ENCODE data around the gene PRR11.
A peak's percentile ranks its signal among the peaks of the same experiment; 100 is the strongest.

PRR11 gene

GRCh38 chr17:59155439-59156177 lies at the start of gene PRR11:
Gene PRR11 (plus strand): TSS chr17:59155746. CDS start chr17:59169753, 14,007 bp downstream.
- H3K4me3 Mint-ChIP-seq, result no peak within 1 kb of the TSS
- no peaks in the 10 kb centered on the region for H3K27me3 Mint-ChIP-seq

DNA sequence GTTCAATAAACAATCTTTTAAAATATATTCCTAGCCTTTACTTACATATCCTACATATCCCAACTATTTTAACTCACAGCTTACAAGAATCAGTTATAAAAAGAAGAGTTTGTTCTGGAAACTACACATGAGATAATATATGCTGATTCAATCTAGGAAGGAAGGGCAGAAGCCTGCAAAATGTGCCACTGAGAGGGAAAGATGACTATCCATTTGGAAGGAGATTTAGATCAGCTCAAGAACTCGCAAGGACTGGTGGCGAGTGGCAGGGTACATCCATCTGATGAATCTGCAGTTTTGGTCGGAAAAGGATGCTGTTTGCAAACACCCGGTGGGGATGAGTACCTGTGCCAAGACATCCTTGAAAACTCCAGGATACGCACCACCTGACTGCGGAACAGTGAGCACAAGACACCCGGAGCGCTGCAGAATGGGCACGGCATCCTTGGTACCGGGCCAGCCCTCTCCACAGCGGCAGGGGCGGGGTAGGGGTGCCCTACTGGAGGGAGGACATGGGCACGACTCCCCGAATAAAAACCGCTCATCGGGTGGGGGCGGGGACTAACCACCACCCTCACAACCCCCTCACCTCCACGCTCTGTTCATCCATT lies 49.6 kb upstream of the PRR11 start:
- peak overlapping the region; percentile 93 for H3K27ac Mint-ChIP-seq (ENCODE audit: low read depth)
- H3K9me3 Mint-ChIP-seq, result no peaks in the 10 kb centered on the region
- DNase-seq (ENCODE audit: low spot score in 2 of 2) (peak; percentile 55 to 69), ATAC-seq (replicated peaks; ENCODE audit: extremely low read depth, poor library complexity, severe bottlenecking) (peak; percentile 69)
- H3K27me3 Mint-ChIP-seq, result no peaks in the 10 kb centered on the region
- peak overlapping the region; percentile 96 for H3K4me3 Mint-ChIP-seq
- H3K4me1 Mint-ChIP-seq, result peaks cover 33% of the 10 kb centered on the region
- H3K36me3 Mint-ChIP-seq (ENCODE audit: insufficient read depth), result peaks cover 21% of the 10 kb centered on the region

More at GRCh38 chr17:59155439-59156177, at the start of gene PRR11:
- peaks cover 49% of the 10 kb centered on the region for H3K4me1 Mint-ChIP-seq
- peak; percentile 91 for ATAC-seq (replicated peaks; ENCODE audit: extremely low read depth, poor library complexity, severe bottlenecking)
- no peak within 1 kb of the TSS for H3K27ac Mint-ChIP-seq (ENCODE audit: low read depth)
- H3K36me3 Mint-ChIP-seq (ENCODE audit: insufficient read depth), result peaks cover 6% of the 10 kb centered on the region
- peak in 1 of 2 donors; percentile 71 for DNase-seq (ENCODE audit: low spot score in 2 of 2)
- no peaks in the 10 kb centered on the region for H3K9me3 Mint-ChIP-seq

- Mint-ChIP-seq H3K4me1 (peaks cover 28% of the 10 kb centered on the region), H3K27me3 (no peaks in the 10 kb centered on the region), H3K27ac (ENCODE audit: low read depth) (peak within 1 kb of the TSS; percentile 93), H3K4me3 (peak within 1 kb of the TSS; percentile 96), H3K9me3 (no peaks in the 10 kb centered on the region), H3K36me3 (ENCODE audit: insufficient read depth) (peaks cover 19% of the 10 kb centered on the region)
- ATAC-seq (replicated peaks; ENCODE audit: extremely low read depth, poor library complexity, severe bottlenecking), result peak; percentile 97
- peak; percentile 99 for DNase-seq (ENCODE audit: low spot score in 2 of 2)
Measured at GRCh38 chr17:59106463-59107305, 48.9 kb upstream of the PRR11 start, which contains the start of gene TRIM37. Gene TRIM37 (minus strand): TSS chr17:59106880. CDS start chr17:59106461, 419 bp downstream.

GRCh38 chr17:59107306-59107670 lies 48.3 kb upstream of the PRR11 start:
- Mint-ChIP-seq H3K27ac (ENCODE audit: low read depth) (peak overlapping the region; percentile 93), H3K4me1 (peaks cover 23% of the 10 kb centered on the region), H3K27me3 (no peaks in the 10 kb centered on the region), H3K36me3 (ENCODE audit: insufficient read depth) (peaks cover 20% of the 10 kb centered on the region), H3K9me3 (no peaks in the 10 kb centered on the region), H3K4me3 (peak overlapping the region; percentile 96)
- ATAC-seq (replicated peaks; ENCODE audit: extremely low read depth, poor library complexity, severe bottlenecking) (no peak), DNase-seq (ENCODE audit: low spot score in 2 of 2) (no peak)

DNA sequence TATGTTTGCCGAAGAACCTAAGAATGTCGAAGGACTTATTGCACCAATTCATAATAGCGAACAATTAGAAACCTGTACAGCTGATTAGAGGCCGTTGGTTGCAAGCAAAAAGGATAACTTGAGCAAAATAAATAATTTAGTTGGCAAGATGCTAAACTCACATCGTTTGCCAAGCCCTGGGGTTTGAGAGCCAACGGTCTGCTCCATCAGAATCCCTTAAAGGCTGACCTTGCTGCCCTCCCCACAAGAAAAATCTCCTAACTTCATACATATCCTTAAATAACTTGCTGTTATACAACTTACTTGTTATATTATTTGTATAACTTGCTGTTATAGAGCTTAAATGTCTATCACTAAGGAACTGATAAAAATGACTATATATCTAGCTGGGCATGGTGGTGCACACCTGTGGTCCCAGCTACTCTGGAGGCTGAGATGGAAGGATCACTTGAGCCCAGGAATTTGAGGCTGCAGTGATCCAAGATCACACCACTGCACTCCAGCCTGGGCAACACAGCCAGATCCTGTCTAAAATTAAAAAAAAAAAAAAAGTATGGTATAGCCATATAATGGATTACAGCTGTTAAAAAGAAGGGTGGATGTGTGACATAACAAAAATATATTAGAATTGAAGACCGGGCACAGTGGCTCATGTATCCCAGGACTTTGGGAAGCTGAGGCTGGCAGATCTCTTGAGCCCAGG lies 47.0 kb upstream of the PRR11 start:
- Mint-ChIP-seq H3K4me1 (peaks cover 21% of the 10 kb centered on the region), H3K9me3 (no peaks in the 10 kb centered on the region), H3K4me3 (no peak overlapping the region), H3K27ac (ENCODE audit: low read depth) (no peak overlapping the region), H3K36me3 (ENCODE audit: insufficient read depth) (peaks cover 15% of the 10 kb centered on the region), H3K27me3 (no peaks in the 10 kb centered on the region)
- DNase-seq (ENCODE audit: low spot score in 2 of 2), result no peak
- no peak for ATAC-seq (replicated peaks; ENCODE audit: extremely low read depth, poor library complexity, severe bottlenecking)

DNA sequence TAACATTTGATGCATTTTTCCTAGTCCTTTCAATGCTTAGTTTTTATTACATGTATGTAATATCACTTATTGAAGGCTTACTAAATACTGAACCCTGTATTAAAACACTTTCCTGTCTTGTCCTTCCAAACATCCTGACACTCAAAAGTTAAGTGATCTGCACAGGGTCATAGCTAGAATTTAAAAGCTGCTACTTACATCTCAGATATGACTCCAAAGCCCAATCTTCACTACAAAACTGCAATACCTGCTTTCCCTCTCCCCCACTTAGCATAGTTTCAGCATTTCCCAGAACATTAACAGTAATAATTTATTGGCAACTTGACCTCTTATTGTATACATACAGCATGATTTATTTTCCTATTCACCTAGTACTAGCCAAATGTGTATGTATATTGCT lies 44.6 kb upstream of the PRR11 start:
- peaks cover 2% of the 10 kb centered on the region for H3K4me1 Mint-ChIP-seq
- DNase-seq (ENCODE audit: low spot score in 2 of 2), result no peak
- no peaks in the 10 kb centered on the region for H3K27me3 Mint-ChIP-seq
- peaks cover 16% of the 10 kb centered on the region for H3K36me3 Mint-ChIP-seq (ENCODE audit: insufficient read depth)
- ATAC-seq (replicated peaks; ENCODE audit: extremely low read depth, poor library complexity, severe bottlenecking), result no peak
- no peak overlapping the region for H3K27ac Mint-ChIP-seq (ENCODE audit: low read depth)
- no peak overlapping the region for H3K4me3 Mint-ChIP-seq
- no peaks in the 10 kb centered on the region for H3K9me3 Mint-ChIP-seq

DNA sequence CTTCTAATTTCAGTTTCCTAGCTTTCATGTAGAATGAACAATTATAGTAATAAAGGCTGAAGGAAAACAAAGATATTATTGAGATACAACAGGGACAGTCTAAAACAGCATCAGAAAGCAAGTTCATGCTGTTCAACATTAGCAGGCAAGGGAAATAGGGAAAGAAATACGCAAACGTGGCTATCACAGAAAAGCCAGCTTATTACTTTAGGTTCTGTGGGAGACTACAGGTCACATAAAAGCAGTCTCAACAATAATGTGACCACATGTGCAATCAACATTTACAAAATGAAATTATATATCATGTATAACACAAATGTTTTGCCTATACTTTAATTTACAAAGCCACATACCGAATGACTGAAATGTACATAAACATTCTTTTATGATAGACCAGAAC lies 44.0 kb upstream of the PRR11 start:
- DNase-seq (ENCODE audit: low spot score in 2 of 2) (no peak), ATAC-seq (replicated peaks; ENCODE audit: extremely low read depth, poor library complexity, severe bottlenecking) (no peak)
- H3K9me3 Mint-ChIP-seq, result no peaks in the 10 kb centered on the region
- no peaks in the 10 kb centered on the region for H3K4me1 Mint-ChIP-seq
- H3K4me3 Mint-ChIP-seq, result no peak overlapping the region
- peaks cover 14% of the 10 kb centered on the region for H3K36me3 Mint-ChIP-seq (ENCODE audit: insufficient read depth)
- no peak overlapping the region for H3K27ac Mint-ChIP-seq (ENCODE audit: low read depth)
- no peaks in the 10 kb centered on the region for H3K27me3 Mint-ChIP-seq

- Mint-ChIP-seq H3K4me3 (no peak overlapping the region), H3K27me3 (no peaks in the 10 kb centered on the region), H3K9me3 (no peaks in the 10 kb centered on the region), H3K36me3 (ENCODE audit: insufficient read depth) (peaks cover 18% of the 10 kb centered on the region), H3K4me1 (no peaks in the 10 kb centered on the region), H3K27ac (ENCODE audit: low read depth) (no peak overlapping the region)
- DNase-seq (ENCODE audit: low spot score in 2 of 2) (no peak), ATAC-seq (replicated peaks; ENCODE audit: extremely low read depth, poor library complexity, severe bottlenecking) (no peak)
Measured at GRCh38 chr17:59115474-59115873, 40.1 kb upstream of the PRR11 start.

DNA sequence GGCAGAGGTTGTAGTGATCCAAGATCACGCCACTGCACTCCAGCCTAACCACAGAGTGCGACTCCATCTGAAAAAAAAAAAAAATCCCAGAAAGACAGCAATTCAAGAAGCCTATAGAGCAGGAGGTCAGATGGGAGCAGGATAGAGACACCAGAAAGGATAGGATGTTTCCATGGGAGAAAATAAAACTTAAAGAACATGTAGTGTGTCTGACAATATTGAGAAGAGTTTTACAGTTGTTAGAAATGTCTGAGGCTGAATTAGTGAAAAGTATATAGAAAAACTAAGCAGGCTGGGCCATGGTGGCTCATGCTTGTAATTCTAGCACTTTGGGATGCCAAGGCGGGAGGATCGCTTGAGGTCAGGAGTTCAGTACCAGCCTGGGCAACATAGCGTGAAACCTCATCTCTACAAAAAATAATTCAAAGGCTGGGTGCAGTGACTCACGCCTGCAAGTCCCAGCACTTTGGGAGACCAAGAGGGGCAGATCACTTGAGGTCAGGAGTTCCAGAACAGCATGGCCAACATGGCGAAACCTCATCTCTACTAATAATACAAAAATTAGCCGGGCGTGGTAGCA lies 33.6 kb upstream of the PRR11 start:
- Mint-ChIP-seq H3K27me3 (no peaks in the 10 kb centered on the region), H3K4me3 (no peak overlapping the region), H3K27ac (ENCODE audit: low read depth) (no peak overlapping the region), H3K36me3 (ENCODE audit: insufficient read depth) (peaks cover 17% of the 10 kb centered on the region), H3K9me3 (no peaks in the 10 kb centered on the region), H3K4me1 (peaks cover 4% of the 10 kb centered on the region)
- no peak for ATAC-seq (replicated peaks; ENCODE audit: extremely low read depth, poor library complexity, severe bottlenecking)
- DNase-seq (ENCODE audit: low spot score in 2 of 2), result no peak

DNA sequence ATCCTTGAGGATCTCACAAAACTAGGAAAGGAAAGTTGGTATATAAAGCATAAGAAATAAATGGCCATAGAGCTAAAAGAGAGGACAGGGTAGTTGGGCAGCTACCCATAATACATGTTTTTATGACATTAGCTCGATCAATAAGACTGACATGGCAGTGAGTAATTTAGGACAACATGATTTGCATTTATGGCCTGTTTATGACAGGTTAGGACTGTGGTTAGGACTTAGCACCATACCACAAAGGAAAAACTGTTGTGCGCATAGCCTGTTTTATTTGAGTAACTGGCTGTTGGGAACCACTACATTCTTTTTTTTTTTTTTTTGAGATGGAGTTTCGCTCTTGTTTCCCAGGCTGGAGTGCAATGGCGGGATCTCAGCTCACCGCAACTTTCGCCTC lies 30.9 kb upstream of the PRR11 start:
- Mint-ChIP-seq H3K9me3 (no peaks in the 10 kb centered on the region), H3K4me1 (peaks cover 5% of the 10 kb centered on the region), H3K36me3 (ENCODE audit: insufficient read depth) (peaks cover 26% of the 10 kb centered on the region), H3K27ac (ENCODE audit: low read depth) (no peak overlapping the region), H3K27me3 (no peaks in the 10 kb centered on the region), H3K4me3 (no peak overlapping the region)
- no peak for ATAC-seq (replicated peaks; ENCODE audit: extremely low read depth, poor library complexity, severe bottlenecking)
- DNase-seq (ENCODE audit: low spot score in 2 of 2), result no peak

DNA sequence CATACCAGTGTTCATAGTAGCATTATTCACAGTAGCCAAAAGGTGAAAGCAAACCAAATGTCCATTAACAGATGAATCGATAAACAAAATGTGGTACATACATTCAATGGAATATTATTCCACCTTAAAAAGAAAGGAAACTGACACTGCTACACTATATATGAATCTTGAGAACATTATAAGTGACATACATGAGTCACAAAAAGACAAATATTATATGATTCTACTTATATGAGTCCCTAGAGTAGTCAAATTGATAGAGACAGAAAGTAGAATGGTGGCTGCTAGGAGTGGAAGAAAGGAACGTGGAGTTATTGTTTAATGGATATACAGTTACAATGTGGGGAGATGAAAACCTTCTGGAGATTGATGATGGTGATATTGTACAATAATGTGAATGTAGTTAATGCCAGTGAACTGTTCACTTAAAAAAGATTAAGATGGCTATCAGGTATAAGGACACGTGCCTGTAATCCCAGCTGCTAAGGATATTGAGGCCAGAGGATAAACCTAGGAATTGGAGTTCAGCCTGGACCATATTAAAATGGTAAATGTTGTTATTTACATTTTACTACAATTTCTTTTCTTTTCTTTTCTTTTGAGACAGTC lies 28.6 kb upstream of the PRR11 start:
- Mint-ChIP-seq H3K4me1 (peaks cover 5% of the 10 kb centered on the region), H3K36me3 (ENCODE audit: insufficient read depth) (peaks cover 17% of the 10 kb centered on the region), H3K27me3 (no peaks in the 10 kb centered on the region), H3K27ac (ENCODE audit: low read depth) (no peak overlapping the region), H3K4me3 (no peak overlapping the region), H3K9me3 (no peaks in the 10 kb centered on the region)
- ATAC-seq (replicated peaks; ENCODE audit: extremely low read depth, poor library complexity, severe bottlenecking) (no peak), DNase-seq (ENCODE audit: low spot score in 2 of 2) (no peak)

Measured in central memory CD8-positive, alpha-beta T cell (primary cell).